Measurements from ENCODE around the gene CCDC9. TPM values are rescaled to one million over a fixed set of nuclear protein-coding genes. Genes with fewer than 3 reads are reported as not detected.

The CCDC9 gene
- total and polyA plus RNA-seq, 2 of the 8 experiments (the other 6 are each of a cell fraction or from before 2014, with no cell fraction given): 3.7 to 29.8 TPM

DNA sequence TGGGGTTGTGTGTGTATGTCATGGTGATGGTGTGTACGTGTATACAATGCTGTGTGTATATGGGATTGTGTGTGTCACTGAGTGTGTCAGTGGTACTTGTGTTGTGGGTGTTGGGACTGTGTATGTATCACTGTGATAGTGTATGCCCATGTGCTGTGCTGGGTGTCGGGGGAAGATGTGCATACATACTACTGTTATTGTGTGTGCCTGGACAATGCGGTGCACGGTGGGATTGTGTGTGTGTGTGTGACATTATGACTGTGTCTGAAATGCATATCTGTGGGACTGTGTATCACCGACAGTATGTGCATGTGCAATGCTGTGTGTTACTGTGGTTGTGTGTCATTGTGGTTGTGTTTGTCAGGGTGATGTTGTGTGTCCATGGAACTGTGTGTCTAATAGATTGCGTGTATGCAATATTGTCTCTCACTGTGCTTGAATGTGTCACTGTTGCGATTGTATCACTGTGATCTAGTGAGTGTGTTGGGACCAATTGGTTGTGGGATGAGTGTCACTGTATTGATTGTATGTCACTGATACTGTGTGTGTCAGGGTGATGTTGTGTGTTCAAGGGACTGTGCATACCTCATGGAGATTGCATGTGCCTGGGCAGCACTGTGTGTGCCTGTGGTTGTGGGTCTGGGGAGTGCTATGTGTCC is 14.3 kb upstream of the CCDC9 start:
- peak overlapping the region; percentile 100 for H2BK120ac ChIP-seq (replicated peaks; ENCODE audit: low read depth, low read length)
- H3K27me3 ChIP-seq (replicated peaks in 1 of 4; ENCODE audit: control insufficient read depth in 3 of 4, extremely low read depth in 1 of 4, insufficient read depth in 3 of 4, low read length in 3 of 4): peaks cover 0 to 30% (median 27%) of the 10 kb centered on the region in 4 experiments; a peak in 6 of 7 replicates
- H3K36me3 ChIP-seq (ENCODE audit: control insufficient read depth in 2 of 4, insufficient read depth in 4 of 4, low read length in 3 of 4): no peaks in the 10 kb centered on the region
- H3K4me3 ChIP-seq (ENCODE audit: extremely low read depth in 1 of 4, insufficient read depth in 2 of 4, low read depth in 3 of 4, low read length in 4 of 4): no peak overlapping the region
- peak overlapping the region; percentile 99 for H4K91ac ChIP-seq (replicated peaks; ENCODE audit: insufficient read length, low read length)
- TF ChIP-seq CEBPB (IDR thresholded peaks at IDR 0.05; ENCODE audit: low read depth, low read length) (no peak), EZH2 (IDR thresholded peaks at IDR 0.05; ENCODE audit: low read depth, low read length, severe bottlenecking) (peak; percentile 35), CBX5 (IDR thresholded peaks at IDR 0.05; ENCODE audit: low read depth, low read length) (no peak), BCL11A (IDR thresholded peaks at IDR 0.05; ENCODE audit: low read depth in 2 of 2, low read length in 2 of 2) (no peak), SIX5 (IDR thresholded peaks at IDR 0.05; ENCODE audit: low read depth, low read length) (no peak), CREB1 (IDR thresholded peaks at IDR 0.05) (no peak)
- TF ChIP-seq, protein P1, sequence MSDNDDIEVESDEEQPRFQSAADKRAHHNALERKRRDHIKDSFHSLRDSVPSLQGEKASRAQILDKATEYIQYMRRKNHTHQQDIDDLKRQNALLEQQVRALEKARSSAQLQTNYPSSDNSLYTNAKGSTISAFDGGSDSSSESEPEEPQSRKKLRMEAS (IDR thresholded peaks at IDR 0.05): no peak
- TF ChIP-seq, protein P2, sequence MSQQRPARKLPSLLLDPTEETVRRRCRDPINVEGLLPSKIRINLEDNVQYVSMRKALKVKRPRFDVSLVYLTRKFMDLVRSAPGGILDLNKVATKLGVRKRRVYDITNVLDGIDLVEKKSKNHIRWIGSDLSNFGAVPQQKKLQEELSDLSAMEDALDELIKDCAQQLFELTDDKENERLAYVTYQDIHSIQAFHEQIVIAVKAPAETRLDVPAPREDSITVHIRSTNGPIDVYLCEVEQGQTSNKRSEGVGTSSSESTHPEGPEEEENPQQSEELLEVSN (IDR thresholded peaks at IDR 0.05): no peak
- H3K4ac ChIP-seq (replicated peaks; ENCODE audit: insufficient read length, low read depth, low read length): peak overlapping the region; percentile 76
- peaks cover 21% of the 10 kb centered on the region for H3K23me2 ChIP-seq (ENCODE audit: low read depth, low read length)
- H2BK12ac ChIP-seq (ENCODE audit: low read depth, low read length): peak overlapping the region; percentile 100
- peaks cover 4 to 18% of the 10 kb centered on the region in 2 experiments for H4K20me1 ChIP-seq (replicated peaks in 1 of 2; ENCODE audit: control insufficient read depth in 1 of 2, insufficient read depth in 2 of 2, low read length in 2 of 2)
- H3K14ac ChIP-seq (ENCODE audit: insufficient read length): no peak overlapping the region
- DNase-seq (ENCODE audit: low read depth in 1 of 2, low spot score in 2 of 2) (no peak), FAIRE-seq (no peak)
- peak overlapping the region; percentile 100 for H2AK5ac ChIP-seq (ENCODE audit: low read depth, low read length)
- peak overlapping the region; percentile 53 for H3K23ac ChIP-seq (ENCODE audit: insufficient read length)
- H3K9me3 ChIP-seq (ENCODE audit: insufficient read depth in 2 of 2, low read depth in 1 of 2, low read length in 1 of 2): peaks cover 0 to 5% of the 10 kb centered on the region in 2 experiments; a peak in 2 of 4 replicates
- H2BK5ac ChIP-seq (ENCODE audit: low read depth, low read length): peak overlapping the region; percentile 76; the same call in 1 of the 2 replicates
- peak overlapping the region in 1 of 2 experiments; percentile 93; a peak in 1 of 4 replicates for H3K4me2 ChIP-seq (ENCODE audit: insufficient read depth in 1 of 2, low read depth in 2 of 2, low read length in 2 of 2)
- no peak overlapping the region for H4K8ac ChIP-seq (ENCODE audit: extremely low read depth, insufficient read depth, low read length)
- ChIA-PET CTCF (ENCODE audit: partially characterized antibody) (interaction anchor here (6.1 to 12.1 kb wide), 2 partner anchors 7 to 31 kb away, joined by 85 to 303 read pairs; no protein-coding TSS in a partner anchor), POLR2A (ENCODE audit: partially characterized antibody) (interaction anchor here (1.1 to 5.1 kb wide), 6 partner anchors 9 to 85 kb away, joined by 3 to 66 read pairs (median 38); partner anchors contain the start of gene CCDC9)
- peaks cover 8 to 25% (median 20%) of the 10 kb centered on the region in 4 experiments for H3K4me1 ChIP-seq (replicated peaks in 1 of 4; ENCODE audit: control insufficient read depth in 3 of 4, insufficient read depth in 4 of 4, low read length in 3 of 4)
- peak overlapping the region; percentile 91 for H2BK20ac ChIP-seq (ENCODE audit: low read length)
- H3K18ac ChIP-seq (ENCODE audit: extremely low read depth, low read length): peak overlapping the region; percentile 94; the same call in 1 of the 2 replicates
- WGBS, 2 experiments (ENCODE audit: extremely low coverage in 1 of 2, insufficient coverage in 1 of 2, insufficient read length in 1 of 2, insufficient replicate concordance in 2 of 2, low coverage in 1 of 2, low lambda C conversion rate in 2 of 2, missing lambda C conversion rate in 1 of 2): 91% methylated on average over 7 of the region's 7 CpGs; no CpG with 5 or more reads in 1 of the 2 experiments
- H4K5ac ChIP-seq (ENCODE audit: insufficient read length, low read depth, low read length): no peak overlapping the region
- H2BK15ac ChIP-seq (ENCODE audit: low read length): peak overlapping the region; percentile 100
- H2AFZ ChIP-seq (ENCODE audit: low read length): no peak overlapping the region
- H3K27ac ChIP-seq (ENCODE audit: low read depth, low read length): no peak overlapping the region
- H3K9ac ChIP-seq (replicated peaks in 1 of 4; ENCODE audit: extremely low read depth in 1 of 4, low read depth in 3 of 4, low read length in 3 of 4): peak overlapping the region in 1 of 4 experiments; percentile 16; a peak in 2 of 7 replicates
- peaks cover 3% of the 10 kb centered on the region; the same call in 1 of the 2 replicates for H3K79me1 ChIP-seq (ENCODE audit: low read depth, low read length)
- no peaks in the 10 kb centered on the region; a peak in 1 of 4 replicates for H3K79me2 ChIP-seq (ENCODE audit: control insufficient read depth in 1 of 2, insufficient read depth in 2 of 2, low read length in 2 of 2)
- H3K56ac ChIP-seq (replicated peaks; ENCODE audit: insufficient read length, low read depth, low read length): no peak overlapping the region

Data from H1 (cell line).